ENCODE results near the gene STIM2. TPM values are rescaled to one million over a fixed set of nuclear protein-coding genes. Genes with fewer than 3 reads are reported as not detected.
A peak's percentile ranks its signal among the peaks of the same experiment; 100 is the strongest.

STIM2 gene
- total RNA-seq, 1 experiment from 2014 or later: 30.2 TPM

- Histone ChIP-seq H3K27me3 (ENCODE audit: insufficient read depth, low read depth) (no peaks in the 10 kb centered on the region), H3K9me3 (ENCODE audit: insufficient read depth, low read depth) (no peaks in the 10 kb centered on the region), H3K4me3 (peak overlapping the region; percentile 65), H3K4me2 (peak overlapping the region; percentile 98), H3K79me2 (ENCODE audit: low read depth) (peaks cover 54% of the 10 kb centered on the region), H3K9me2 (ENCODE audit: insufficient read depth) (no peaks in the 10 kb centered on the region), H3K4me1 (replicated peaks; ENCODE audit: insufficient read depth) (peaks cover 26% of the 10 kb centered on the region), H3F3A (ENCODE audit: insufficient read depth, low read depth) (peaks cover 19% of the 10 kb centered on the region), H3K27ac (no peak overlapping the region), H2AFZ (peak overlapping the region; percentile 96), H4K20me1 (ENCODE audit: insufficient read depth) (no peaks in the 10 kb centered on the region), H3K36me3 (ENCODE audit: low read depth) (no peaks in the 10 kb centered on the region)
- CTCF ChIA-PET: no interaction called here
- POLR2A ChIA-PET (ENCODE audit: unreplicated experiment): interaction anchor here (0.6 to 0.7 kb wide), 4 partner anchors 51 to 292 kb away, joined by 3 to 19 read pairs (median 4); no protein-coding TSS in a partner anchor
- no peak for TF ChIP-seq EZH2 (IDR thresholded peaks at IDR 0.05; ENCODE audit: low read depth)
- TF ChIP-seq, protein P1, sequence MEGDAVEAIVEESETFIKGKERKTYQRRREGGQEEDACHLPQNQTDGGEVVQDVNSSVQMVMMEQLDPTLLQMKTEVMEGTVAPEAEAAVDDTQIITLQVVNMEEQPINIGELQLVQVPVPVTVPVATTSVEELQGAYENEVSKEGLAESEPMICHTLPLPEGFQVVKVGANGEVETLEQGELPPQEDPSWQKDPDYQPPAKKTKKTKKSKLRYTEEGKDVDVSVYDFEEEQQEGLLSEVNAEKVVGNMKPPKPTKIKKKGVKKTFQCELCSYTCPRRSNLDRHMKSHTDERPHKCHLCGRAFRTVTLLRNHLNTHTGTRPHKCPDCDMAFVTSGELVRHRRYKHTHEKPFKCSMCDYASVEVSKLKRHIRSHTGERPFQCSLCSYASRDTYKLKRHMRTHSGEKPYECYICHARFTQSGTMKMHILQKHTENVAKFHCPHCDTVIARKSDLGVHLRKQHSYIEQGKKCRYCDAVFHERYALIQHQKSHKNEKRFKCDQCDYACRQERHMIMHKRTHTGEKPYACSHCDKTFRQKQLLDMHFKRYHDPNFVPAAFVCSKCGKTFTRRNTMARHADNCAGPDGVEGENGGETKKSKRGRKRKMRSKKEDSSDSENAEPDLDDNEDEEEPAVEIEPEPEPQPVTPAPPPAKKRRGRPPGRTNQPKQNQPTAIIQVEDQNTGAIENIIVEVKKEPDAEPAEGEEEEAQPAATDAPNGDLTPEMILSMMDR (conservative IDR thresholded peaks at IDR 0.05): no peak
- intact Hi-C loops (cut with micrococcal nuclease; ENCODE audit: unreplicated experiment): loop anchor here (5.0 to 10.0 kb wide), 2 partner anchors 151 to 276 kb away; partner anchors contain the start of gene TBC1D19
- no TSS peak for BruUV-seq (replicated peaks)
- peak in 1 of 2 experiments; percentile 51 for DNase-seq
These were observed 337 bp downstream of the STIM2 start for GRCh38 chr4:26860922-26861433.

- Histone ChIP-seq H3K9me2 (ENCODE audit: insufficient read depth) (no peaks in the 10 kb centered on the region), H3K79me2 (ENCODE audit: low read depth) (peaks cover 57% of the 10 kb centered on the region), H4K20me1 (ENCODE audit: insufficient read depth) (no peaks in the 10 kb centered on the region), H3K36me3 (ENCODE audit: low read depth) (no peaks in the 10 kb centered on the region), H2AFZ (peak overlapping the region; percentile 96), H3K4me3 (peak overlapping the region; percentile 65), H3K4me1 (replicated peaks; ENCODE audit: insufficient read depth) (peaks cover 26% of the 10 kb centered on the region), H3K27me3 (ENCODE audit: insufficient read depth, low read depth) (no peaks in the 10 kb centered on the region), H3F3A (ENCODE audit: insufficient read depth, low read depth) (peaks cover 18% of the 10 kb centered on the region), H3K9me3 (ENCODE audit: insufficient read depth, low read depth) (no peaks in the 10 kb centered on the region), H3K4me2 (peak overlapping the region; percentile 98), H3K27ac (no peak overlapping the region)
- CTCF ChIA-PET: no interaction called here
- TF ChIP-seq, protein P1 (conservative IDR thresholded peaks at IDR 0.05): no peak
- TF ChIP-seq EZH2 (IDR thresholded peaks at IDR 0.05; ENCODE audit: low read depth): no peak
- POLR2A ChIA-PET (ENCODE audit: unreplicated experiment): interaction anchor here (0.6 to 0.7 kb wide), 4 partner anchors 46 to 293 kb away, joined by 3 to 19 read pairs (median 4); no protein-coding TSS in a partner anchor
- intact Hi-C loops (cut with micrococcal nuclease; ENCODE audit: unreplicated experiment): loop anchor here (5.0 to 10.0 kb wide), 2 partner anchors 151 to 277 kb away; partner anchors contain the start of gene TBC1D19
- TSS peak; percentile 30 for BruUV-seq (replicated peaks)
- DNase-seq: peak; percentile 34 to 66
These were observed 969 bp downstream of the STIM2 start for GRCh38 chr4:26861434-26862186.

DNA sequence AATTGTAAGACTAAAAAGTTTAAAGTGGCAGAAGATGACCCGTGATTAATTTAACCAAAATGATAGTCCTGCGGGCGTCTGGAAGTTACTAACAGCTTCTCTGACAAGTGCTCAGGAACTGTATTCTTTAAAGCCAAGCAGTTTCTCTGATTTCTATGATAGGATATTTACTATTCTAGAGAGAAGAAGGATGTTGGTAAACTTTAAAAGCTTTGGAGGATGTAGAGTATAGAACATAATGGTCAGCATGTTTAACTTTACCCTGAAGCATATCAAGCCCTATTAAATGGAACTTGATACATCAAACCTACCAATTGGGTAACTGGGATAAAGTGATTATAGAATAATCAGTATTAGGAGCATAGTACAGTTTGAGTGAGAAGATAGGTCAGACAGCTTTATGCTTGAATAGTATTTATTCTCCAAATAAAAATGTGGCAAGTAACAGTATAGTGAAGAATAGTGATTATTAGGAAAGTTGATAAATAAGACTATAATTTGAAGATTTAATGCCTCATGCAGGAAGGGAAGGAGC lies 1.8 kb downstream of the STIM2 start:
- H3K9me2 ChIP-seq (ENCODE audit: insufficient read depth): no peaks in the 10 kb centered on the region
- H3K9me3 ChIP-seq (ENCODE audit: insufficient read depth, low read depth): no peaks in the 10 kb centered on the region
- BruUV-seq (replicated peaks): no TSS peak
- CTCF ChIA-PET: interaction anchor here (0.7 kb wide), 1 partner anchor 447 kb away, joined by 3 read pairs; no protein-coding TSS in a partner anchor
- H3F3A ChIP-seq (ENCODE audit: insufficient read depth, low read depth): peaks cover 11% of the 10 kb centered on the region
- POLR2A ChIA-PET (ENCODE audit: unreplicated experiment): interaction anchor here (0.6 kb wide), 1 partner anchor 47 kb away, joined by 3 read pairs; no protein-coding TSS in a partner anchor
- no peak for DNase-seq
- H4K20me1 ChIP-seq (ENCODE audit: insufficient read depth): no peaks in the 10 kb centered on the region
- H3K36me3 ChIP-seq (ENCODE audit: low read depth): no peaks in the 10 kb centered on the region
- peak overlapping the region; percentile 65 for H3K4me3 ChIP-seq
- no peaks in the 10 kb centered on the region for H3K27me3 ChIP-seq (ENCODE audit: insufficient read depth, low read depth)
- intact Hi-C loops (cut with micrococcal nuclease; ENCODE audit: unreplicated experiment): loop anchor here (5.0 to 10.0 kb wide), 2 partner anchors 150 to 278 kb away; partner anchors contain the start of gene TBC1D19
- peaks cover 26% of the 10 kb centered on the region for H3K4me1 ChIP-seq (replicated peaks; ENCODE audit: insufficient read depth)
- H3K4me2 ChIP-seq: peak overlapping the region; percentile 98
- peak overlapping the region; percentile 96; the same call in 1 of the 2 replicates for H2AFZ ChIP-seq
- H3K79me2 ChIP-seq (ENCODE audit: low read depth): peaks cover 57% of the 10 kb centered on the region
- TF ChIP-seq EZH2 (IDR thresholded peaks at IDR 0.05; ENCODE audit: low read depth): no peak
- TF ChIP-seq, protein P1 (conservative IDR thresholded peaks at IDR 0.05): no peak
- H3K27ac ChIP-seq: no peak overlapping the region

Measured in PC-9 (cell line).